WTC11 (cell line): Measurements from ENCODE around the gene UMOD. TPM values are rescaled to one million over a fixed set of nuclear protein-coding genes. Genes with fewer than 3 reads are reported as not detected.
A peak's percentile ranks its signal among the peaks of the same experiment; 100 is the strongest.

ENCODE experiments used
- ATAC-seq: fragments of 200-7000 bp; cut with Tn5 transposase; 2 replicates; pipeline ENCODE4 v1.10.0; 2021; ENCODE audit warnings: mild to moderate bottlenecking, moderate library complexity
- CTCF ChIA-PET: fragments of 300-600 bp; sonication (Branson Sonifier 250); formaldehyde crosslinking; loops from one replicate; lab custom pipeline; 2021; ENCODE audit warnings: antibody characterized with exemption; lab: Charles Lee
- POLR2A ChIA-PET: fragments of 350-600 bp; sonication (Branson Sonifier 250); formaldehyde crosslinking; loops from one replicate; lab custom pipeline; 2021; ENCODE audit warnings: antibody characterized with exemption; lab: Charles Lee
- DNase-seq: peaks from one replicate; pipeline ENCODE4 v3.0.0; 2021; ENCODE audit warnings: low spot score
- H3K27ac Mint-ChIP-seq: 2 replicates; pipeline ENCODE4 v1.8.0; 2021; ENCODE audit warnings: mixed read lengths
- H3K27me3 Mint-ChIP-seq: 2 replicates; pipeline ENCODE4 v1.8.0; 2021; ENCODE audit warnings: low read depth, mild to moderate bottlenecking, moderate library complexity, mixed read lengths
- H3K36me3 Mint-ChIP-seq: 2 replicates; pipeline ENCODE4 v1.8.0; 2021; ENCODE audit warnings: mixed read lengths
- H3K4me1 Mint-ChIP-seq: 2 replicates; pipeline ENCODE4 v1.8.0; 2022; ENCODE audit warnings: mixed read lengths
- H3K4me3 Mint-ChIP-seq: 2 replicates; pipeline ENCODE4 v1.8.0; 2021; ENCODE audit warnings: mild to moderate bottlenecking, moderate library complexity, mixed read lengths
- H3K9me3 Mint-ChIP-seq: 2 replicates; pipeline ENCODE4 v1.8.0; 2021; ENCODE audit warnings: mixed read lengths
- ARID4B ChIP-seq: sonication (generic); formaldehyde crosslinking; IDR thresholded peaks from 2 replicates; pipeline ENCODE4 v1.8.0; 2023; ENCODE audit warnings: missing genetic modification reagents, mild to moderate bottlenecking, borderline replicate concordance
- ATF3 ChIP-seq: sonication (generic); formaldehyde crosslinking; conservative IDR thresholded peaks from 2 replicates; pipeline ENCODE4 v1.8.1; 2022; ENCODE audit warnings: mild to moderate bottlenecking, missing genetic modification reagents
- ESRRA ChIP-seq: sonication (generic); formaldehyde crosslinking; IDR thresholded peaks from 2 replicates; pipeline ENCODE4 v1.8.1; 2022; ENCODE audit warnings: mild to moderate bottlenecking, missing genetic modification reagents, borderline replicate concordance
- GRHL2 ChIP-seq: fragments of 250-450 bp; sonication (Bioruptor Pico); IDR thresholded peaks from 2 replicates; pipeline ENCODE4 v1.8.0; 2022; ENCODE audit warnings: mild to moderate bottlenecking, moderate library complexity; ENCODE audit not compliant: insufficient replicate concordance, severe bottlenecking
- MYBL2 ChIP-seq: sonication (generic); formaldehyde crosslinking; IDR thresholded peaks from 2 replicates; pipeline ENCODE4 v1.8.1; 2023; ENCODE audit warnings: mild to moderate bottlenecking, moderate library complexity, missing genetic modification reagents
- NR1H2 ChIP-seq: sonication (generic); formaldehyde crosslinking; IDR thresholded peaks from 2 replicates; pipeline ENCODE4 v1.9.0; 2021; ENCODE audit warnings: mild to moderate bottlenecking, moderate library complexity, missing genetic modification reagents
- USF2 ChIP-seq: sonication (generic); formaldehyde crosslinking; IDR thresholded peaks from 2 replicates; pipeline ENCODE4 v1.8.1; 2023; ENCODE audit warnings: mild to moderate bottlenecking, missing genetic modification reagents, moderate library complexity
- ZNF138 ChIP-seq: sonication (generic); formaldehyde crosslinking; conservative IDR thresholded peaks from 2 replicates; pipeline ENCODE4 v1.8.1; 2022; ENCODE audit warnings: mild to moderate bottlenecking, moderate library complexity, missing genetic modification reagents
- ZNF425 ChIP-seq: fragments of 250-450 bp; sonication (Bioruptor Pico); conservative IDR thresholded peaks from 2 replicates; pipeline ENCODE4 v1.9.0; 2021; ENCODE audit warnings: mild to moderate bottlenecking
- ZSCAN18 ChIP-seq: fragments of 250-450 bp; sonication (Bioruptor Pico); IDR thresholded peaks from 2 replicates; pipeline ENCODE4 v2.1.2; 2022; ENCODE audit warnings: mild to moderate bottlenecking, moderate library complexity
- total RNA-seq: library from RNA; stranded (reverse); gene quantifications from 3 replicates; pipeline ENCODE4 v1.2.3, GENCODE V29; 2021

Gene UMOD
- total RNA-seq, 1 experiment from 2014 or later, result not detected

GRCh38 chr16:20329392-20330138 lies 22.9 kb downstream of the UMOD start:
- no peak for ATAC-seq
- no peak for DNase-seq
- no peaks in the 10 kb centered on the region for H3K9me3 Mint-ChIP-seq
- H3K4me3 Mint-ChIP-seq, result no peak overlapping the region
- H3K4me1 Mint-ChIP-seq, result 0 out of 2 replicates have a peak, but pooled peaks cover 3% of the 10 kb centered on the region
- ChIA-PET CTCF (no interaction called here), POLR2A (interaction anchor here (0.6 kb wide), 1 partner anchor 28 kb away, joined by 3 read pairs; no protein-coding TSS in a partner anchor)
- TF ChIP-seq GRHL2 (CRISPR knock-in tag), result no peak
- no peaks in the 10 kb centered on the region for H3K27me3 Mint-ChIP-seq
- H3K36me3 Mint-ChIP-seq, result no peaks in the 10 kb centered on the region
- H3K27ac Mint-ChIP-seq, result no peak overlapping the region

DNA sequence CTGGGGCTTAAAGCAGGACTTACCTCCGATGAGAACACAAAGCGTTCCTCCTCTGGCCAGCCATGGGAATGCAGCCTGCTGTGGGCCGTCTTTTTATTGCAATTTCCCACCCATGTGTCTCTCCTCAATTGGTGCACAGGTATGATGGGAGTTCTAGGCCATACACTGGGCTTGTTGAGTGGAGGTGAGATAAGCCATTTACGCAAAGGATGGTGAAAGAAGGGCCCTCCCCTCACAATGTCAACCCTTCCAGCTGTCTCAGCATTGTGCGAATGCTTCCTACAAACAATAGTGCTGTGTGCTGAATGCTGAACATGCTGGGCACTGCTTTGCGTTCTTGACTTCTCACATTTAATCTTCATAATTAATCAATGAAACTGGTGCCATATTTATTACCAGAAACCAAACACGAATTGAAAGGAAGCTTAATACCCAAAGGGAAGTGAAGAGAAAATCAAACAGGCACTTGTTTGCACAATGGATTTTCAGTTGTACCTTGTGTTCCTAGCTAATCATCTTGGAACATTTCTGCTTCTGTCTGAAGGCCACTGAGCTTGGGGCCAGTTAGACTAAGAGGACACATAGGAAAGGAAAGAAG lies 25.0 kb downstream of the UMOD start, which contains the start of gene GP2:
Gene GP2, minus strand, starts transcription at position 70 of the 598 bp plus-strand sequence. CDS start 1,082 bp downstream, outside the sequence.
- Mint-ChIP-seq H3K27ac (no peak within 1 kb of the TSS), H3K4me3 (no peak within 1 kb of the TSS), H3K36me3 (no peaks in the 10 kb centered on the region), H3K4me1 (peaks cover 5% of the 10 kb centered on the region; the same call in 1 of the 2 replicates), H3K9me3 (no peaks in the 10 kb centered on the region), H3K27me3 (no peaks in the 10 kb centered on the region)
- CTCF ChIA-PET, result no interaction called here
- peak; percentile 71 for ATAC-seq
- TF ChIP-seq MYBL2 (CRISPR knock-in tag), result no peak
- no peak for TF ChIP-seq ATF3 (CRISPR knock-in tag)
- no peak for TF ChIP-seq ARID4B (CRISPR knock-in tag)
- TF ChIP-seq ESRRA (CRISPR knock-in tag), result no peak
- no peak for TF ChIP-seq ZNF425 (CRISPR knock-in tag)
- no peak for TF ChIP-seq ZNF138 (CRISPR knock-in tag)
- TF ChIP-seq NR1H2 (CRISPR knock-in tag), result no peak
- TF ChIP-seq USF2, result no peak
- TF ChIP-seq ZSCAN18, result no peak
- peak; percentile 25 for DNase-seq
- POLR2A ChIA-PET, result no interaction called here
